GM18526 (cell line): ENCODE measurements around the gene MESD.

Experiments used
- POLR2A ChIP-seq: IDR thresholded peaks from 3 replicates; pipeline ENCODE4 v1.6.1; 2011; ENCODE audit not compliant: insufficient read length; ENCODE audit errors: extremely low read depth

Gene MESD

GRCh38 chr15:80942266-80942665, 47.4 kb downstream of the MESD start:
- TF ChIP-seq POLR2A: no peak

DNA sequence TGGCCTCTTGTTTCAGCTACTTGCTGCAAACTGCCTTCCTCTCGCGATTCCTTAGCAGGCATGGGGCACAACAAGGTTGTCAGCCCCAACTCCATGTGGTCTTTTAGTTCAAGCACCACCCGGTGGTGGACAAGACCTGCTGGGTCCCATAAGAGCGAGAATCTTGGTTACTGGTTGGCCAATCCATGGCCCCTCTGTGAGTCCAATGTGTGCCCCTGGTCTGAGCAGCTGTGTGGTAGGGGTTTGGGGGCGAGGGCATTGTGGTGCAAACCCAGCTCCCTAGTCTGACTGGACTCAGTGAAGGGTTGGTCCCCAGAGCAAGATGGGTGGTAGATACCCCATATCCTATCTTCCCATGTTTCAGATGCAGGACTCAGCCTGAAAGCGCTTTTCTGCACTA, 48.8 kb downstream of the MESD start:
- TF ChIP-seq POLR2A: no peak

GRCh38 chr15:80940331-80940730, 49.3 kb downstream of the MESD start:
- no peak for TF ChIP-seq POLR2A

GRCh38 chr15:80939216-80939615, 50.4 kb downstream of the MESD start:
- TF ChIP-seq POLR2A: no peak

GRCh38 chr15:80937718-80938117, 51.9 kb downstream of the MESD start:
- TF ChIP-seq POLR2A: no peak

DNA sequence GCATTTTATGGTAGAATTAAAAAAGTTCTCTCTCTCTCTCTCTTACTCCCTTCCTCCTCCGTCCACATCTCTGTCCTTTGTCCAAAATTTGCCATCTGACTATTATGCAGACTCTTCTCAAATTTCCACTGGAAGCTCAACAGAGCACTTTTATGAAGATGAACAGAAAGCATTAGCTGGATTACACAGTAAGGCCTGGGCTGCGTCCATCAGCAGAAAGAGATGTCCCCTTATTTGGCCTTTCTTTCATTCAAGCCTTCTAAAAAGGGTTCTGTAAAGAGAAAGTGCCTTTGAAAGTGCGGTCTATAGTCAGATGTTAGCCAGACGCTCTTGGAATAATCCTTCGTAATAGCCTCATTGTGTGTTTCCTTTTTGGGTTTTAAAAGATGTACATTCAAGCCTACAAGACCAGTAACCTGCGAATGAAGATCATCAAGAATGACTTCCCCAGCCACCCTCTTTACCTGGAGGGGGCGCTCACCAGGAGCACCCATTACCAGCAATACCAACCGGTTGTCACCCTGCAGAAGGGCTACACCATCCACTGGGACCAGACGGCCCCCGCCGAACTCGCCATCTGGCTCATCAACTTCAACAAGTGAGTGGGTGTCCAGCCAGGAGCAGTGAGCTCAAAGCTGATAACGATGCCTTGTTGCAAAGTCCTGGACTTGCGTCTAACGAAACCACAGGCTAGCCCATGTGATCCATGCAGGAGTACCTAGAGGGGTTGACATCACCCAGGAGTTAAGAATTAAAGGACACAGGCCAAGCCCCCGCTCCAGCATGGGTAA, 53.1 kb downstream of the MESD start:
- TF ChIP-seq POLR2A: no peak

DNA sequence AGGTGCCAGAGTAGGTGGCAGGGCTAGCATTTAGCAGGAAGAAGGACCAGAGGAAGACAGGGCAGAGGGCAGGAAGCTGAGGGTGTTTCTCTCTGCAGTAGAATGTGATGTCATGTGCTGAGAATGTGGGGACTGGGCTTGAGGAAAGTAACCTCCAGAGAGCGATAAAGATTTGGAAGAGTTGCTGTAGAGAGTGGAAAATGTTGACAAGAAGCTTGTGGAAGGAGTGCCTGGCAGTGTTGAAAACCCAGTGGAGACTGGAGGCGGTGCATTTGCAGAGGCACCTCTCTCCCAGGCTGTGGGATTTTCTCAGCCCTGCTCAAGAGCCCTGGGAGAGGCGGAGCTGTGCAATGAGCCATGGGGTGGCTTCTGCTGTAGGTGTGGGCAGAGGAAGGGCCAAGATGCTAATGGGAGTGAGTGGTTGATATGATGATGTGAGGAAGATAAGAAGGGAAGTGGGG, 54.8 kb downstream of the MESD start:
- TF ChIP-seq POLR2A: no peak

GRCh38 chr15:80932989-80933388, 56.6 kb downstream of the MESD start:
- no peak for TF ChIP-seq POLR2A

DNA sequence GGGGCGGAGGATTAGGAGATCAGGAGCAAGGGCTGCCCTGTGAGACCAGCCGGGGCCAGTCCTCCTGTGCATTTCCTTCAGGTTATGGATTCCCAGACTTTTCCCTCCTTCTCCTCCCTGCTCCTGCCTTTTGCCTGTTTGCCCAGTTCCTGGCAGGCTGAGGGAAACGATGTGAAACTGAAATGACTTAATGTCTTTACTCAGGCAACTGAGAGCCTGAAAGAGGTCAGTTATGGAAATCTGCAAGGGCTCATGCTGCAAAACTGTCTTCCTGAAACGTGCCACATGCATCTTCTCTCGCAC, 57.2 kb downstream of the MESD start:
- no peak for TF ChIP-seq POLR2A

DNA sequence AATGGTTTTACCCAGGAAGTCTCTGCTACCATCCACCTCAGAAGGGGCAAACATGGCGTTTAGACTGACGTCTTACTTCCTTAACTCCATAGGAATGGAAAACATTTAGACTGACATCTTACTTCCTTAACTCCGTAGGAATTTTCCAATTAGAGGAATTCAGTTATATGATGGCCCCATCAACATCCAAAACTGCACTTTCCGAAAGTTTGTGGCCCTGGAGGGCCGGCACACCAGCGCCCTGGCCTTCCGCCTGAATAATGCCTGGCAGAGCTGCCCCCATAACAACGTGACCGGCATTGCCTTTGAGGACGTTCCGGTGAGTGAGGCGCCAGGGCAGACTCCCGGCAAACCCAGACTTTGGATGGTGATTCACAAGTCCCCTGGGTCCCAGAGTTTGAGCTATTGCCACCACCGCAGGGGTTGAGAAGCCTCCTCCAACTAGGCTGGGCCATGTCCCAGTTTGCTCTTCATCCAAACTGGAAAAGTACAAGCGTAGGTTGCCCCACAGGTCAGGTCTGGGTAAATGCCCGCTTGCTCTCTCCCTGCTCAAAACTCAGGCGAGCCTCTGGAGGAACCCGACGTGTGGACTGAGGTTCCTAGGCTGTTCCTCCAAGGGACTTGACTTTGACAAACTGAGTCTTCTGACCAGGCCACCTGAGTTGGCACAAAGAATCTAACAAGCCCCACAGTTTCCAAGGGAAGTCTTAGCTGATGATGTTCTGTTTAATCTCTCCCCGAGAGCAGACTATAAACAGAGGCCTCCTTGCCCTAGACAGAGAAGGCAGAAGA, 57.7 kb downstream of the MESD start:
- TF ChIP-seq POLR2A: no peak

DNA sequence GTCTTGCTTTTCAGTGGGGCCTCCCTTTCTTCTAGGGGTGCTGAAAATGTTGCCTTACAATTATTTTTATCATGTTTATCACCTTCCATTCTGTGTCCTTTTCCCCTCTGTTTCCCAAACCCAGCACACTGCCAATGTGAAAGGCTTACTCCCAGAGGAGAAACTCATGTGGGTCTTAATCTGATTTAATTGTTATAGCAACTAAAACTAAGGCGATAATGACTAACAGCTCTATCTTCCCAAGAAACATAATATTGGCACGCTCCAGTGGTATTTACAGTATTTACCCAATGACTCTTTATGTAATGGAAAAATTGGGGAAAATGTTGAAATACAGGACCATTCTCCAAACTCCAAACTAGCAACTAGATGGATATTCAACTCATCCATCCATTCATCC, 58.4 kb downstream of the MESD start:
- TF ChIP-seq POLR2A: no peak

- TF ChIP-seq POLR2A: no peak
These were observed 59.9 kb downstream of the MESD start for GRCh38 chr15:80929689-80930088.

- no peak for TF ChIP-seq POLR2A
These were observed 60.4 kb downstream of the MESD start for GRCh38 chr15:80929225-80929624.

GRCh38 chr15:80926126-80926525, 63.5 kb downstream of the MESD start:
- TF ChIP-seq POLR2A: no peak

GRCh38 chr15:80925597-80926059, 64.0 kb downstream of the MESD start:
- no peak for TF ChIP-seq POLR2A

DNA sequence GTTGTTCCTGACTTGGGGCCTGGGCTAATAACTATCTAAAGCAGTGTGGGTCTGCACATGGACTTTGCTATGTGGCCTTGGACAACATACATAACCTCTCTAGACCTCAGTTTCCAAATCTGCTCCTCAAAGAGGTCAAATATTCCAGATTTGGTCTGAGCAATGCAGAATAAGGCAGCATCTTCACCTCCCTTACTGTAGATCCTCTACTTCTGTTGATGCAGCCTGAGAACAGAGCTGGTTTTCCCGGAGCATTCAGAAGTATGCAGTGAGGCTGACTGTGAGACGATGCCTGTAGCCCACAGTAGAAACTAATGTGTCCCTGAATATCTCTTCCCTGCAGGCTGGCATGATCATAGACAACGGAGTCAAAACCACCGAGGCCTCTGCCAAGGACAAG, 65.3 kb downstream of the MESD start:
- TF ChIP-seq POLR2A: no peak
